ENCODE results near the gene CAMKK2.

CAMKK2 gene

DNA sequence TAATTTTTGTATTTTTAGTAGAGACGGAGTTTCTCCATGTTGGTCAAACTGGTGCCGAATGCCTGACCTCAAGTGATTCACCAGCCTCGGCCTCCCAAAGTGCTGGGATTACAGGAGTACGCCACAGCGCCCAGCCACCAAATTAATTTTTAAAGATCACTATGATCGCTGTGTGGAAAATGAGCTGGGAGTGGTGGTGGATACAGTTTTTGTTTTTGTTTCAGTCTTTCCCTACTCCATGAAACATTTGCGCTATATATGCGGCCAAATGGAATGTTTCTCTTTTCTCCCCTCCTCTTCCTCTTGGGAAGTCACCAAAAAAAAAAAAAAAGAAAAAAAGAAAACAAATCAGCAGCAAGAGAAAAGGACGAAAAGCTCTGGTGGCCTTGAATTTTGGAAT lies 107.4 kb downstream of the CAMKK2 start:
- Histone ChIP-seq H3K4me3 (ENCODE audit: low read depth, low read length) (no peak overlapping the region), H3K9me3 (ENCODE audit: control insufficient read depth, insufficient read depth, low read depth, low read length) (no peaks in the 10 kb centered on the region), H3K36me3 (ENCODE audit: control insufficient read depth, insufficient read depth, low read length) (no peaks in the 10 kb centered on the region), H3K27ac (ENCODE audit: low read depth, low read length) (no peak overlapping the region), H3K4me1 (ENCODE audit: control insufficient read depth, insufficient read depth, low read length) (0 out of 2 replicates have a peak, but pooled peaks cover 6% of the 10 kb centered on the region), H3K9ac (ENCODE audit: low read length) (no peak overlapping the region), H3K27me3 (ENCODE audit: control insufficient read depth, insufficient read depth, low read length) (no peaks in the 10 kb centered on the region)

DNA sequence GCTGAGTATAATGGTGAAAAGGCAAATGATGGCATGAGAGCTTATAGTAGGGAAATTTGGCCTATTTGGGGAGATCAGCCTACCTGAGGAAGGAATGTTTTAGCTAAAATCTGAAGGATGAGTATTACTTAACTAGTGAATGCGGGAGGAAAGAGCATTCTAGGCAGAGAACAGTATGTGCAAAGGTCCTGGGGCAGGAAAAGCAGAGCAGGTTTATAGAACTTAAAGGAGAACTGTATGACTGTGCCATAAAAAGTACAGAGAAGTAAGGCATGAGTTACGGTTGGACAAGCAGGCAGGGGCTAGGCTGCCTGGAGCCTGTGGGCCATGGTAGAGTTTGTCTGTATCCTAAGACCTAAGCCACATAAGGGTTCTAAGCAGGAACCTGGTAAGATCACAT lies 108.3 kb downstream of the CAMKK2 start:
- Histone ChIP-seq H3K27me3 (ENCODE audit: control insufficient read depth, insufficient read depth, low read length) (no peaks in the 10 kb centered on the region), H3K4me1 (ENCODE audit: control insufficient read depth, insufficient read depth, low read length) (0 out of 2 replicates have a peak, but pooled peaks cover 7% of the 10 kb centered on the region), H3K4me3 (ENCODE audit: low read depth, low read length) (no peak overlapping the region), H3K27ac (ENCODE audit: low read depth, low read length) (no peak overlapping the region), H3K9me3 (ENCODE audit: control insufficient read depth, insufficient read depth, low read depth, low read length) (no peaks in the 10 kb centered on the region), H3K9ac (ENCODE audit: low read length) (no peak overlapping the region), H3K36me3 (ENCODE audit: control insufficient read depth, insufficient read depth, low read length) (no peaks in the 10 kb centered on the region)
